K562 (cell line): ENCODE results near the gene ITGA11.

ENCODE experiments used
- ARHGAP35 ChIP-seq: fragments of 450-650 bp; IDR thresholded peaks from 2 replicates; pipeline ENCODE4 v1.6.1; 2018; ENCODE audit not compliant: partially characterized antibody
- CXXC5 ChIP-seq: fragments of 250-450 bp; sonication (Bioruptor Pico); IDR thresholded peaks from 2 replicates; pipeline ENCODE4 v1.8.0; 2022; ENCODE audit warnings: inconsistent platforms, mild to moderate bottlenecking, moderate library complexity
- SLC30A9 ChIP-seq: fragments of 250-450 bp; sonication (Bioruptor Pico); IDR thresholded peaks from 2 replicates; pipeline ENCODE4 v1.8.0; 2022; ENCODE audit warnings: mild to moderate bottlenecking, moderate library complexity
- ZNF347 ChIP-seq: fragments of 450-650 bp; formaldehyde crosslinking; IDR thresholded peaks from 2 replicates; pipeline ENCODE4 v1.4.0; 2020; ENCODE audit warnings: low read depth, mild to moderate bottlenecking, moderate library complexity
- TF ChIP-seq, protein P1 (sequence below), 3 experiments: IDR thresholded peaks in 2 of 3; conservative IDR thresholded peaks in 1 of 3; 2 replicates each; pipeline ENCODE4 v1.5.1; 2011 to 2012; ENCODE audit warnings: low read length in 3 of 3, mild to moderate bottlenecking in 3 of 3, control low read depth in 2 of 3, improper control_type of control experiment in 1 of 3, inconsistent platforms in 1 of 3, low read depth in 1 of 3, mixed read lengths in 1 of 3, moderate library complexity in 1 of 3; ENCODE audit not compliant: insufficient read depth in 2 of 3

DNA sequence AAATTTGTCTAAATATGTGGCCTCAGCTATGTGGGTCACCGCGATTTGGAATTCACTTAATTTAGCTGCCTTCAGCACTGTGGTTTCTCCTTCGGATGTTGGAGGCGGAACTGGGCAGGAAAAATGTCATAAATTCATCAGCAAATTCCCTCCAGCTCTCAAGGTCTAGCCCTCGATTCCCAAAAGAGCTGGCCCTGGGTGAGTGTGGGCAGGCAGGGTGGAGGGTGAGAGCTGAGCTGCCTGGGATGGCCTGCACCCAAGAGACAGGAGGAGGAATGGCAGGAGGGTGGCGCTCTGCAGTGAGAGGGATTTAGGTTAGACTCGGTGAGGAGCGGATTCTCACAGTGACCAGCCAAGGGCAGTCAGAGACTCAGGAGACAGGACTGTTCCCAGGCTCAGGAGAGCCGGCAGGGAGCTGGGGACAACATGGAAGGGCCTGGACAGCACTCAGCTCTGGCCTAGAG lies 97.3 kb downstream of the ITGA11 start:
- TF ChIP-seq SLC30A9 (no peak), ARHGAP35 (no peak), CXXC5 (CRISPR knock-in tag) (no peak), ZNF347 (CRISPR knock-in tag) (no peak)
- TF ChIP-seq, protein P1, sequence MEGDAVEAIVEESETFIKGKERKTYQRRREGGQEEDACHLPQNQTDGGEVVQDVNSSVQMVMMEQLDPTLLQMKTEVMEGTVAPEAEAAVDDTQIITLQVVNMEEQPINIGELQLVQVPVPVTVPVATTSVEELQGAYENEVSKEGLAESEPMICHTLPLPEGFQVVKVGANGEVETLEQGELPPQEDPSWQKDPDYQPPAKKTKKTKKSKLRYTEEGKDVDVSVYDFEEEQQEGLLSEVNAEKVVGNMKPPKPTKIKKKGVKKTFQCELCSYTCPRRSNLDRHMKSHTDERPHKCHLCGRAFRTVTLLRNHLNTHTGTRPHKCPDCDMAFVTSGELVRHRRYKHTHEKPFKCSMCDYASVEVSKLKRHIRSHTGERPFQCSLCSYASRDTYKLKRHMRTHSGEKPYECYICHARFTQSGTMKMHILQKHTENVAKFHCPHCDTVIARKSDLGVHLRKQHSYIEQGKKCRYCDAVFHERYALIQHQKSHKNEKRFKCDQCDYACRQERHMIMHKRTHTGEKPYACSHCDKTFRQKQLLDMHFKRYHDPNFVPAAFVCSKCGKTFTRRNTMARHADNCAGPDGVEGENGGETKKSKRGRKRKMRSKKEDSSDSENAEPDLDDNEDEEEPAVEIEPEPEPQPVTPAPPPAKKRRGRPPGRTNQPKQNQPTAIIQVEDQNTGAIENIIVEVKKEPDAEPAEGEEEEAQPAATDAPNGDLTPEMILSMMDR (IDR thresholded peaks at IDR 0.05 in 2 of 3, conservative IDR thresholded peaks at IDR 0.05 in 1 of 3; ENCODE audit: insufficient read depth in 2 of 3, low read depth in 1 of 3, low read length in 3 of 3) = no peak
